ENCODE data around the gene HDAC4. TPM values are rescaled to one million over a fixed set of nuclear protein-coding genes. Genes with fewer than 3 reads are reported as not detected.

Gene HDAC4
- total RNA-seq, 6 donors from 2014 or later = 16.1 to 108 (median 45.0) TPM

- WGBS, 2 donors = 90% methylated on average over 18 of the region's 18 CpGs
- Histone ChIP-seq H3K4me1 (no peaks in the 10 kb centered on the region), H3K27me3 (no peaks in the 10 kb centered on the region), H3K4me3 (no peak overlapping the region), H3K36me3 (no peaks in the 10 kb centered on the region), H3K27ac (no peak overlapping the region), H3K9me3 (peaks cover 0 to 4% (median 0%) of the 10 kb centered on the region in 4 donors)
- DNase-seq = no peak
- ATAC-seq (ENCODE audit: low FRiP score in 2 of 2) = no peak
- TF ChIP-seq POLR2A (IDR thresholded peaks at IDR 0.05) = no peak
- TF ChIP-seq EP300 (IDR thresholded peaks at IDR 0.05) = no peak
- no peak for TF ChIP-seq POLR2AphosphoS5 (IDR thresholded peaks at IDR 0.05)
- TF ChIP-seq CTCF (IDR thresholded peaks at IDR 0.05) = no peak
Measured at GRCh38 chr2:239358062-239358754, 42.6 kb downstream of the HDAC4 start.

- H3K4me3 ChIP-seq = no peak overlapping the region
- 89 to 91% methylated on average over 3 of the region's 3 CpGs for WGBS, 2 donors
- DNase-seq = no peak
Measured at GRCh38 chr2:239355724-239356123, 45.1 kb downstream of the HDAC4 start.

GRCh38 chr2:239355139-239355538 is 45.7 kb downstream of the HDAC4 start:
- WGBS, 2 donors = 73 to 76% methylated on average over 2 of the region's 2 CpGs
- H3K27me3 ChIP-seq = no peaks in the 10 kb centered on the region
- H3K27ac ChIP-seq = no peak overlapping the region
- H3K4me1 ChIP-seq = no peaks in the 10 kb centered on the region
- ATAC-seq (ENCODE audit: low FRiP score in 2 of 2) (no peak), DNase-seq (no peak)
- no peak overlapping the region for H3K4me3 ChIP-seq
- peaks cover 5 to 22% (median 9%) of the 10 kb centered on the region in 4 donors for H3K36me3 ChIP-seq
- H3K9me3 ChIP-seq = peaks cover 0 to 4% (median 0%) of the 10 kb centered on the region in 4 donors
- TF ChIP-seq EP300 (IDR thresholded peaks at IDR 0.05) (no peak), POLR2AphosphoS5 (IDR thresholded peaks at IDR 0.05) (no peak), POLR2A (IDR thresholded peaks at IDR 0.05) (no peak), CTCF (IDR thresholded peaks at IDR 0.05) (no peak)

More at GRCh38 chr2:239355724-239356123, 45.1 kb downstream of the HDAC4 start:
- Histone ChIP-seq H3K27me3 (no peaks in the 10 kb centered on the region), H3K36me3 (peaks cover 5 to 17% (median 9%) of the 10 kb centered on the region in 4 donors), H3K4me1 (no peaks in the 10 kb centered on the region), H3K27ac (no peak overlapping the region), H3K9me3 (peaks cover 0 to 4% (median 0%) of the 10 kb centered on the region in 4 donors)
- no peak for TF ChIP-seq POLR2A (IDR thresholded peaks at IDR 0.05)
- no peak for TF ChIP-seq CTCF (IDR thresholded peaks at IDR 0.05)
- no peak for TF ChIP-seq POLR2AphosphoS5 (IDR thresholded peaks at IDR 0.05)
- no peak for TF ChIP-seq EP300 (IDR thresholded peaks at IDR 0.05)
- no peak for ATAC-seq (ENCODE audit: low FRiP score in 2 of 2)

- TF ChIP-seq CTCF (IDR thresholded peaks at IDR 0.05) = no peak
- TF ChIP-seq POLR2A (IDR thresholded peaks at IDR 0.05) = no peak
- no peak for TF ChIP-seq POLR2AphosphoS5 (IDR thresholded peaks at IDR 0.05)
- no peak for TF ChIP-seq EP300 (IDR thresholded peaks at IDR 0.05)
- Histone ChIP-seq H3K36me3 (peaks cover 5 to 22% (median 10%) of the 10 kb centered on the region in 4 donors), H3K9me3 (peaks cover 0 to 4% (median 0%) of the 10 kb centered on the region in 4 donors), H3K27ac (no peak overlapping the region), H3K4me1 (no peaks in the 10 kb centered on the region), H3K4me3 (no peak overlapping the region), H3K27me3 (no peaks in the 10 kb centered on the region)
- 93 to 95% methylated on average over 2 of the region's 2 CpGs for WGBS, 2 donors
- ATAC-seq (ENCODE audit: low FRiP score in 2 of 2) (no peak), DNase-seq (no peak)
Measured at GRCh38 chr2:239354791-239355136, 46.1 kb downstream of the HDAC4 start.
